K562 (cell line): Measurements from ENCODE around the gene PARD3. TPM values are rescaled to one million over a fixed set of nuclear protein-coding genes. Genes with fewer than 3 reads are reported as not detected.

ENCODE experiments used
- ATAC-seq: fragments of 200-7000 bp; cut with Tn5 transposase; 3 replicates; pipeline ENCODE4 v1.9.1; 2020; ENCODE audit warnings: moderate library complexity
- BruUV-seq: library from RNA; stranded (reverse); fragments of 400-500 nt; replicated peaks from 2 replicates; lab custom pipeline; 2021; lab: Mats Ljungman, UMichigan
- CTCF ChIA-PET: fragments of 300-600 bp; formaldehyde crosslinking; extraction: SDS; loops from one replicate; lab custom pipeline; 2021; ENCODE audit warnings: low intra/inter-chr PET ratio; lab: Yijun Ruan, JAX
- POLR2A ChIA-PET: fragments of 300-600, 350-650 bp; sonication (Branson Sonifier 250); formaldehyde crosslinking; extraction: SDS; loops from one replicate; lab custom pipeline; 2021; ENCODE audit warnings: antibody characterized with exemption, inconsistent platforms; lab: Yijun Ruan, JAX
- DNase-seq, 4 experiments: peaks; one replicate each; pipeline versions ENCODE4 v3.0.0 to v3.0.0-alpha.2; 2011 to 2018; ENCODE audit warnings: low spot score in 3 of 4, mixed read lengths in 3 of 4; ENCODE audit errors: extremely low read depth in 1 of 4
- FAIRE-seq: peaks from 2 replicates; lab custom pipeline; 2011; peaks lifted over from hg19 to GRCh38; lab: Jason Lieb, UNC
- H2AFZ ChIP-seq: 2 replicates; pipeline ENCODE4 v1.6.0; 2011; ENCODE audit warnings: low read depth, low read length, control low read depth, inconsistent platforms
- H3K27ac ChIP-seq: fragments of 200-600 bp; 3 replicates; pipeline ENCODE4 v1.8.0; 2011; ENCODE audit warnings: low read depth, mild to moderate bottlenecking, control low read depth, inconsistent platforms, low read length, moderate library complexity, mixed read lengths; ENCODE audit errors: extremely low read depth
- H3K27me3 ChIP-seq, 2 experiments: fragments of 300-600 bp in 1 of 2; 2 replicates in 1 of 2; 3 replicates in 1 of 2; pipeline versions ENCODE4 v1.6.0 to v1.8.0; 2011; ENCODE audit warnings: inconsistent platforms in 2 of 2, low read length in 2 of 2, mild to moderate bottlenecking in 1 of 2, mixed read lengths in 1 of 2, moderate library complexity in 1 of 2; ENCODE audit not compliant: control insufficient read depth in 2 of 2, insufficient read depth in 2 of 2
- H3K36me3 ChIP-seq: fragments of 300-600 bp; 3 replicates; pipeline ENCODE4 v1.8.0; 2011; ENCODE audit warnings: mild to moderate bottlenecking, low read length, inconsistent platforms; ENCODE audit not compliant: control insufficient read depth, insufficient read depth
- H3K4me1 ChIP-seq, 2 experiments: fragments of 200-600 bp in 1 of 2; replicated peaks in 1 of 2; 2 replicates in 1 of 2; 3 replicates in 1 of 2; pipeline versions ENCODE4 v1.5.1 to v1.8.0; 2011; ENCODE audit warnings: inconsistent platforms in 2 of 2, low read length in 2 of 2, mild to moderate bottlenecking in 1 of 2, mixed read lengths in 1 of 2, moderate library complexity in 1 of 2; ENCODE audit not compliant: control insufficient read depth in 2 of 2, insufficient read depth in 2 of 2
- H3K4me2 ChIP-seq: 2 replicates; pipeline ENCODE4 v1.6.1; 2011; ENCODE audit warnings: low read length, control low read depth, inconsistent platforms, mixed read lengths; ENCODE audit not compliant: insufficient read depth
- H3K4me3 ChIP-seq: fragments of 200-600 bp; sonication (generic), shearing (Covaris generic); 2 replicates; pipeline ENCODE4 v1.5.1; 2016; ENCODE audit warnings: control low read depth, inconsistent platforms
- H3K79me2 ChIP-seq: fragments of 200-600 bp; 3 replicates; pipeline ENCODE4 v1.8.0; 2011; ENCODE audit warnings: low read length, inconsistent platforms; ENCODE audit not compliant: control insufficient read depth, insufficient read depth
- H3K9ac ChIP-seq, 2 experiments: 2 replicates each; pipeline versions ENCODE4 v1.6.0 to v1.6.1; 2011; ENCODE audit warnings: low read depth in 2 of 2, low read length in 2 of 2, control low read depth in 1 of 2, inconsistent platforms in 1 of 2, mild to moderate bottlenecking in 1 of 2, mixed read lengths in 1 of 2; ENCODE audit not compliant: insufficient read depth in 1 of 2
- H3K9me1 ChIP-seq: one replicate; pipeline ENCODE4 v1.6.0; 2011; ENCODE audit warnings: inconsistent platforms, mild to moderate bottlenecking, low read length, moderate library complexity; ENCODE audit not compliant: control insufficient read depth, insufficient read depth
- H3K9me3 ChIP-seq: replicated peaks from 2 replicates; pipeline ENCODE4 v1.5.1; 2011; ENCODE audit warnings: low read depth, low read length, inconsistent platforms; ENCODE audit not compliant: control insufficient read depth, insufficient read depth
- H4K20me1 ChIP-seq: replicated peaks from 2 replicates; pipeline ENCODE4 v1.6.1; 2011; ENCODE audit warnings: low read length, inconsistent platforms, mixed read lengths; ENCODE audit not compliant: control insufficient read depth, insufficient read depth
- BRD9 ChIP-seq: fragments of 450-650 bp; IDR thresholded peaks from 2 replicates; pipeline ENCODE4 v1.6.1; 2018; ENCODE audit warnings: low read depth; ENCODE audit not compliant: partially characterized antibody
- CXXC5 ChIP-seq: fragments of 250-450 bp; sonication (Bioruptor Pico); IDR thresholded peaks from 2 replicates; pipeline ENCODE4 v1.8.0; 2022; ENCODE audit warnings: inconsistent platforms, mild to moderate bottlenecking, moderate library complexity
- E2F5 ChIP-seq: sonication (generic); formaldehyde crosslinking; IDR thresholded peaks from 2 replicates; pipeline ENCODE4 v1.8.0; 2022; ENCODE audit warnings: mild to moderate bottlenecking, missing genetic modification reagents
- GTF2F1 ChIP-seq: IDR thresholded peaks from 2 replicates; pipeline ENCODE4 v1.6.1; 2011; ENCODE audit warnings: low read depth, low read length, improper control_type of control experiment
- HDAC6 ChIP-seq: IDR thresholded peaks from 2 replicates; pipeline ENCODE4 v1.6.1; 2012; ENCODE audit warnings: low read depth, mild to moderate bottlenecking, control low read depth, inconsistent platforms, low read length, moderate library complexity
- KLF6 ChIP-seq: fragments of 250-450 bp; sonication (Bioruptor Pico); IDR thresholded peaks from 2 replicates; pipeline ENCODE4 v1.4.0; 2020; ENCODE audit warnings: mild to moderate bottlenecking, moderate library complexity, borderline replicate concordance
- MXI1 ChIP-seq: IDR thresholded peaks from 2 replicates; pipeline ENCODE4 v1.6.1; 2011; ENCODE audit warnings: low read depth, mild to moderate bottlenecking, improper control_type of control experiment, low read length
- TBL1XR1 ChIP-seq, 2 experiments: IDR thresholded peaks; 2 replicates each; pipeline ENCODE4 v1.6.1; 2012; ENCODE audit warnings: improper control_type of control experiment in 2 of 2, low read length in 2 of 2, mild to moderate bottlenecking in 1 of 2
- THRA ChIP-seq: fragments of 450-650 bp; IDR thresholded peaks from 2 replicates; pipeline ENCODE4 v1.6.1; 2017; ENCODE audit warnings: mild to moderate bottlenecking, moderate library complexity
- UBTF ChIP-seq, 2 experiments: IDR thresholded peaks; 2 replicates each; pipeline ENCODE4 v1.6.1; 2012; ENCODE audit warnings: improper control_type of control experiment in 2 of 2, low read depth in 2 of 2, low read length in 2 of 2, borderline replicate concordance in 1 of 2
- ZNF512 ChIP-seq: IDR thresholded peaks from 2 replicates; pipeline ENCODE4 v1.6.1; 2016; ENCODE audit warnings: missing genetic modification characterization, missing compliant biosample characterization
- ZNF764 ChIP-seq: fragments of 250-450 bp; sonication (Bioruptor Pico); IDR thresholded peaks from 2 replicates; pipeline ENCODE4 v1.4.0; 2020; ENCODE audit warnings: low read depth, mild to moderate bottlenecking, moderate library complexity
- WGBS: fragments of 100-300 bp; shearing (Covaris generic); methylation state at CpG from one replicate; pipeline ENCODE4 v1.1.6; 2016; ENCODE audit warnings: low coverage, mixed read lengths; ENCODE audit not compliant: insufficient coverage; ENCODE audit errors: missing lambda C conversion rate; 5-methylcytosine and 5-hydroxymethylcytosine counted together
- in situ Hi-C: fragments of 300-500 bp; cut with MboI; formaldehyde crosslinking; loops from 4 replicates; pipeline ENCODE4 v1.15.0; 2018; ENCODE audit warnings: inconsistent platforms, mixed read lengths
- intact Hi-C: fragments of 100-400 bp; cut with micrococcal nuclease; formaldehyde crosslinking; loops from 2 replicates; pipeline ENCODE4 v1.14.2; 2022
- polyA plus RNA-seq, 8 experiments: library from polyadenylated mRNA; depleted of rRNA in 4 of 8; stranded (reverse) in 5 of 8; unstranded in 3 of 8; fragments of >200 nt; fragmentation: Nextera tagmentation in 2 of 8; fragmentation: Illumina TruSeq in 1 of 8; extraction: Ambion mirVana in 2 of 8; extraction: Trizol in 1 of 8; gene quantifications; 2 replicates each; pipeline versions ENCODE4 v1.2.1 to v1.2.3, GENCODE V29; 2011 to 2014; ENCODE audit warnings: inconsistent platforms in 1 of 8, missing spikeins in 1 of 8
- total RNA-seq, 7 experiments: library from RNA; depleted of rRNA in 6 of 7; stranded (reverse); fragments of >200 nt in 6 of 7; fragmentation: Illumina TruSeq in 2 of 7; extraction: Trizol in 2 of 7; gene quantifications; 2 replicates each; pipeline versions ENCODE4 v1.2.1 to v1.2.3, GENCODE V29; 2011 to 2021; ENCODE audit warnings: low replicate concordance in 1 of 7

The PARD3 gene
- total and polyA plus RNA-seq, 9 of the 15 experiments (the other 6 are each of a cell fraction or from before 2014, with no cell fraction given) = 2.7 to 11.7 (median 7.7) TPM

- WGBS = 1% methylated on average over 6 of the region's 6 CpGs
- Histone ChIP-seq H2AFZ (no peak overlapping the region), H3K9me1 (no peaks in the 10 kb centered on the region), H3K27ac (no peak overlapping the region), H4K20me1 (no peaks in the 10 kb centered on the region), H3K27me3 (peaks cover 0 to 5% of the 10 kb centered on the region in 2 experiments; a peak in 3 of 5 replicates), H3K4me1 (peaks cover 0 to 2% of the 10 kb centered on the region in 2 experiments; a peak in 1 of 5 replicates), H3K4me2 (no peak overlapping the region), H3K79me2 (no peaks in the 10 kb centered on the region), H3K36me3 (no peaks in the 10 kb centered on the region), H3K9ac (no peak overlapping the region), H3K9me3 (no peaks in the 10 kb centered on the region; the same call in 1 of the 2 replicates), H3K4me3 (no peak overlapping the region)
- POLR2A ChIA-PET = no interaction called here
- in situ Hi-C loops (no loop called here), intact Hi-C loops (no loop called here)
- DNase-seq = no peak
- CTCF ChIA-PET = interaction anchor here (0.6 kb wide), 1 partner anchor 1034 kb away, joined by 4 read pairs; no protein-coding TSS in a partner anchor
- no TSS peak for BruUV-seq
- no peak for ATAC-seq
- TF ChIP-seq HDAC6 (no peak), BRD9 (no peak), MXI1 (no peak), CXXC5 (CRISPR knock-in tag) (no peak), E2F5 (CRISPR knock-in tag) (no peak), THRA (no peak), ZNF512 (tag) (no peak), KLF6 (CRISPR knock-in tag) (no peak), ZNF764 (no peak), GTF2F1 (no peak), TBL1XR1 (IDR thresholded peaks at IDR 0.05; ENCODE audit: low read length in 2 of 2) (no peak), UBTF (IDR thresholded peaks at IDR 0.05; ENCODE audit: borderline replicate concordance in 1 of 2, low read depth in 2 of 2, low read length in 2 of 2) (no peak)
- no peak for FAIRE-seq
Measured at GRCh38 chr10:34091635-34092195, 723.4 kb downstream of the PARD3 start.
